NCI-H2196 treated with DMSO at 0.1 percent for 48 hours (cell line): ENCODE data around the gene SYNPR.
"Not testable (repeated sequence)": the region's sequence is repeated elsewhere in the genome, so short reads cannot be mapped to it uniquely, and the experiment has no call there.

ENCODE experiments used
- DNase-seq: peaks from one replicate; lab custom pipeline; 2025; ENCODE audit not compliant: unreplicated experiment; lab: John Stamatoyannopoulos, UW

The SYNPR gene

GRCh38 chr3:63278171-63279004 lies at the start of gene SYNPR:
SYNPR (plus strand) TSS chr3:63278308.
- no peak for DNase-seq

- no peak for DNase-seq
These were observed 49.4 kb upstream of the SYNPR start for GRCh38 chr3:63228677-63229076.

GRCh38 chr3:63230146-63230545 lies 48.0 kb upstream of the SYNPR start:
- no peak for DNase-seq

GRCh38 chr3:63231643-63232042 lies 46.5 kb upstream of the SYNPR start:
- no peak for DNase-seq

GRCh38 chr3:63232764-63233396 lies 45.2 kb upstream of the SYNPR start:
- no peak for DNase-seq

GRCh38 chr3:63240381-63240902 lies 37.7 kb upstream of the SYNPR start:
- DNase-seq = no peak

- DNase-seq = no peak
These were observed 36.0 kb upstream of the SYNPR start for GRCh38 chr3:63242124-63242523.

GRCh38 chr3:63244486-63244885 lies 33.6 kb upstream of the SYNPR start:
- DNase-seq = no peak

GRCh38 chr3:63245726-63246241 lies 32.3 kb upstream of the SYNPR start:
- DNase-seq = no peak

- DNase-seq = no peak
These were observed 30.1 kb upstream of the SYNPR start for GRCh38 chr3:63248015-63248414.

GRCh38 chr3:63251499-63251898 lies 26.6 kb upstream of the SYNPR start:
- no peak for DNase-seq

- not testable (repeated sequence) for DNase-seq
These were observed 22.3 kb upstream of the SYNPR start for GRCh38 chr3:63255819-63256218.

- no peak for DNase-seq
These were observed 13.4 kb upstream of the SYNPR start for GRCh38 chr3:63264716-63265115.

GRCh38 chr3:63274359-63274758 lies 3.7 kb upstream of the SYNPR start:
- DNase-seq = no peak

GRCh38 chr3:63279005-63279841 lies 1.1 kb downstream of the SYNPR start:
- no peak for DNase-seq

GRCh38 chr3:63287610-63288009 lies 9.5 kb downstream of the SYNPR start:
- DNase-seq = no peak

- no peak for DNase-seq
These were observed 12.6 kb downstream of the SYNPR start for GRCh38 chr3:63290686-63291085.

- no peak for DNase-seq
These were observed 16.2 kb downstream of the SYNPR start for GRCh38 chr3:63294332-63294731.

- DNase-seq = no peak
These were observed 17.2 kb downstream of the SYNPR start for GRCh38 chr3:63295356-63295755.

GRCh38 chr3:63295806-63296205 lies 17.7 kb downstream of the SYNPR start:
- no peak for DNase-seq

- DNase-seq = no peak
These were observed 18.1 kb downstream of the SYNPR start for GRCh38 chr3:63296249-63296648.
